ENCODE results near the gene PCP2.

DNA sequence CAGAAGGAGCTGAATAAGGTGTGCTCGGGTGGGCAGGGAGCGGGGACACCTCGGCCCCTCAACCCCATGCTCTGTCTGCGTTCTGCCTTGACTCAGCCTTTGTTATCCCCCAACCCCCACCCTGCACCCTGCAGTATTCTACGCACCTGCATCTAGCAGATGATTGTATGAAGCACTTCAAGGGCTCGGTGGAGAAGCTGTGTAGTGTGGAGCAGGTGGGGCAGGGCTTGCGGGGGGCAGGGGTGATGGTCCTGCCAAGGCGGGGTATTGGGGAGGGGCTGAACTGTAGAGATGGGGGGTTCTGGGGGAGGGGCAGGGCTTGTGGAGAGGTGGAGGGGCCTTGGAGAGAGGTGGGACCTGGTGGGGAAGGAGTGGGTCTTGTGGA is 9.5 kb upstream of the PCP2 start:
- no peak for TF ChIP-seq POLR2A (IDR thresholded peaks at IDR 0.05)
- TF ChIP-seq, protein P1, sequence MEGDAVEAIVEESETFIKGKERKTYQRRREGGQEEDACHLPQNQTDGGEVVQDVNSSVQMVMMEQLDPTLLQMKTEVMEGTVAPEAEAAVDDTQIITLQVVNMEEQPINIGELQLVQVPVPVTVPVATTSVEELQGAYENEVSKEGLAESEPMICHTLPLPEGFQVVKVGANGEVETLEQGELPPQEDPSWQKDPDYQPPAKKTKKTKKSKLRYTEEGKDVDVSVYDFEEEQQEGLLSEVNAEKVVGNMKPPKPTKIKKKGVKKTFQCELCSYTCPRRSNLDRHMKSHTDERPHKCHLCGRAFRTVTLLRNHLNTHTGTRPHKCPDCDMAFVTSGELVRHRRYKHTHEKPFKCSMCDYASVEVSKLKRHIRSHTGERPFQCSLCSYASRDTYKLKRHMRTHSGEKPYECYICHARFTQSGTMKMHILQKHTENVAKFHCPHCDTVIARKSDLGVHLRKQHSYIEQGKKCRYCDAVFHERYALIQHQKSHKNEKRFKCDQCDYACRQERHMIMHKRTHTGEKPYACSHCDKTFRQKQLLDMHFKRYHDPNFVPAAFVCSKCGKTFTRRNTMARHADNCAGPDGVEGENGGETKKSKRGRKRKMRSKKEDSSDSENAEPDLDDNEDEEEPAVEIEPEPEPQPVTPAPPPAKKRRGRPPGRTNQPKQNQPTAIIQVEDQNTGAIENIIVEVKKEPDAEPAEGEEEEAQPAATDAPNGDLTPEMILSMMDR (IDR thresholded peaks at IDR 0.05) = no peak

Measured in adrenal gland (tissue), 5 donors.